GM19351 (cell line): Measurements from ENCODE around the gene FBXW11.

Experiments
- ATAC-seq: cut with Tn5 transposase; IDR thresholded peaks from one replicate; pipeline ENCODE4 v1.9.1; 2021; ENCODE audit warnings: mild to moderate bottlenecking, moderate library complexity; ENCODE audit not compliant: unreplicated experiment

Gene FBXW11

DNA sequence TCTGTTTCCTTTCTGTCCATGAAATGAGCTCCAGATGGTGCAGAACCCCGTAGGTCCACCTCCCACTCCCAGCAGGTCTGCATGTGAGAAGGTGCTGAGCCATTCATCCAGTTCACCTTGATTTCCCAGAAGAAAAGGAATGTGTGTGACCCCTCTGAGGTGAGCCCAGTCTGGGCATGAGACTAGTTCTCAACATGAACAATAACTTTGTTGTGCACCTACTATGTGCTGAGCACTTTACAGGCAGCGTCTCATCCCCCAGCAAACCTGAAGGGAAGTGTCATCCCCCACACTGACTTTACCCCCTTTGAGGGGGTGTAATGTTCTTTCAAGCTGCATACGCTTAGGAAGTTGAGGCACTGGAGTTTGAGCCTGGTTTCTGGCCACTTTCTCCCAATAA, 159.4 kb downstream of the FBXW11 start:
- ATAC-seq, result no peak

DNA sequence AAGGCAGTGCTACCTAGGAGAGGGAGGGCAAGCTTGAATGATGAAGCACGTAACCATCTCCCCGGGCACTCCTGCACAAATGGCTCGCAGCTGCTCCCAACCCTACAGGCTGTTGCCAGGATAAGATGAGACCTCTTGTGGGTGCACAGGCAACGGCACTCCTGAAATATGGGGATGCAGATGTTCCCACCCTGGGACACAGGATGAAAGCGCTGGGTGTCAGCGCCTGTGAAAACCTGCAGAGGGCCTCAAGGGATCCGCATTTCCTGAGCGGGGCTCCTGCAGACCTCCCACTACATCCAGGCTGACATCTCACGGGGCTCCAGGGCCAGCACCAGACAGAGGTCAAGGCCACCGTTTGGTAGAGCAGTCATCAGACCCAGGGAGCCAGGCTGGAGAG, 160.1 kb downstream of the FBXW11 start:
- no peak for ATAC-seq

DNA sequence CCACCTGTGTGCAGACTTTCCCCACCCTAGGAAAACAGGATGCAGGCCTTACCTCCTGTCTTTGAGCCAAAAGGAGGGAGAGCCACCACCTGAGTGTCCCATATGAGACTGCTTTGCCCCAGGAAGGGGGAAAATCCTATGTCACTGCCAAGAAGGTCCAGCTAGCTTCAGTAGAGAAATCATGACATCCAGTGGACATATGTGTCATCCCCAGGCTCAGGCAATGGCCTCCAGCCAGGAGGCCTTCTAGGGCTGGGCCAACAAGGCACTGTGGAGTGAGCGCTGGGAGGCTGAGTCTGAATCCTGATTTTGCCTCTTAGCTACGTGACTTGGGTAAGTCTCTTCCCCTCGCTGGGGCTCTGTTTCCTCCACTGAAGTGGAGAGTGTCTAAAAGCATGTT, 160.6 kb downstream of the FBXW11 start:
- no peak for ATAC-seq

GRCh38 chr5:171845040-171845630, 161.3 kb downstream of the FBXW11 start:
- ATAC-seq, result no peak

DNA sequence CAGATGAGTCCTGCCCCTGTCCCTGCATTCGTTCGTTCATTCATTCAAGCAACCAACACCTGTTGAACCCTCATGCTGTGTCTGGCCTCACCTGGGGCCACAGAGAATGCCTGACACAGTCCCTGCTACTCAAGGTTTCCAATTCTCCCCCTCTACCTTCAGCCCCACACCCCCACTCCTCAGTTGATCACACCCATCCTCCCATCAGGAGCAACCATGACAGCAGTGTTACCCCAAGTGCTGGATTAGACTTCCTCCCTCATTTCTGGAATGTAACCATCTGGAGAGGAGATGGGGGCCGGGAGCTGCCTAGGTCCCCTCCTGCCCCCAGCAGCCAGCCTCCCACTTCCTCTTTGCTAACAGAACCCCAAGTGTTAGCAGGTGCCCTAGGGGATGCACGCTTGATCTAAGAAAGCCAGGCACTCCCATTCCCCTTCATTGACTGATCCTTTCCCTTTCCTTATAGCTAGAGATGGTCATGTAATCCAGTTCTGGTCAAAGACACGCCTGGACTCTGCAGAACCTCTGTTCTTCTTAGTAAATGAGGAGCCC, 163.6 kb downstream of the FBXW11 start:
- ATAC-seq, result no peak

- ATAC-seq, result no peak
Measured at GRCh38 chr5:171841984-171842776, 164.3 kb downstream of the FBXW11 start.

- ATAC-seq, result no peak
Measured at GRCh38 chr5:171840711-171841522, 165.5 kb downstream of the FBXW11 start.

DNA sequence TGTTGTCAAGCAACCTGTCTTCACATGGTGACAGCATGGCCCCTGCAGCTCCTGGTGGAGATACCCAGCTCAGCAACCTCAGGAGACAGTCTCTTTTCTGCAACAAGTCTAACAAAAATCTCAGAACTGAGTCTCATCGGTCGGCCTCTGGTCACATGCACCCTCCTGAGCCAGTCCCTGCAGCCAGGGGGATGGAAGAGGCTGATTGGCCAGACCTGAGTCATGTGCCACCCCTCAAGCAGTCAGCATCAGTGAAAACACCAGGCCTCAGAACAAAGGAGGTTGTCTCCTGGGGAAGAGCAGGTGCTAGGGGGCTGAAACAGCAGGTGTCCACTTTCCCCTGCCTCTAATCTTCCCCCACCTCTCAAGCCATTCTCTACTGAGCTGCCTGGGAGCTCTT, 166.4 kb downstream of the FBXW11 start:
- no peak for ATAC-seq

DNA sequence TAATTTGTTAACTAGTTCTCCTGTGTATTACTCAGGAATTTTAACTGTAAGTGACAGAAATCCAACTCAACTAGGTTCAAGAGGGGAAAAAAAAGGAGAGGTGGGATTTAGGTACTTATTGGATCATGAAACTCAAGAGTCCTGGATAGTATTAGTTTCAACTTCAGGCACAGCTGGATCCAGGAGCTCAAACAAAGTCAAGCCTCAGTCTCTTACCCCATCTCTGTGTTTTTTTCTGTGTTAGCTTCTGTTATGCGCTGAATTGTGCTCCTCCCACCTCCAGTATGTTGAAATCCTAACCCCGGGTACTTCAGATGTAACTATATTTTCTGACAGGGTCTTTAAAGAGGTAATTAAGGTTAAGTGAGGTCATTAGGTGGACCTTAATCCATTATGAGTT, 167.3 kb downstream of the FBXW11 start:
- no peak for ATAC-seq

DNA sequence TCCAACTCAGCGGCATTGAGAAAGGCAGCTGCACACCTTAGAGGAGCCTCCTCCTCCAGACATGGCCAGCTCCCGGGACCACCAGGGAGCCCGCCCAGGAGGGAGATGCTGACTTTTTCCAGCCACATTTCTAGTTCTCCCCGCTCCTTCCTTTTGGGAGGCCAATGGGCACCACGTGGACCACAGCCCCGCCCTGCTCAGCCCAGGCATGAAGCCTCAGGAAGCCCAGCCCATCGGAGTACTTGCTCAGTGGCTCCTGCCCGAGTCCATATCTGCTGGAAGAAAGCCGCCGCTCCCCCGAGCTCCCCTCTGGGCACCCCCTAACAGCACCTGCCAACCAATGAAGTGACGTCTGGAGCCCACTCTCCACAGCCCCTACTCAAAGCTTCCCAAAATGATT, 168.4 kb downstream of the FBXW11 start:
- ATAC-seq, result no peak

- ATAC-seq, result no peak
Measured at GRCh38 chr5:171837522-171837921, 168.9 kb downstream of the FBXW11 start.

DNA sequence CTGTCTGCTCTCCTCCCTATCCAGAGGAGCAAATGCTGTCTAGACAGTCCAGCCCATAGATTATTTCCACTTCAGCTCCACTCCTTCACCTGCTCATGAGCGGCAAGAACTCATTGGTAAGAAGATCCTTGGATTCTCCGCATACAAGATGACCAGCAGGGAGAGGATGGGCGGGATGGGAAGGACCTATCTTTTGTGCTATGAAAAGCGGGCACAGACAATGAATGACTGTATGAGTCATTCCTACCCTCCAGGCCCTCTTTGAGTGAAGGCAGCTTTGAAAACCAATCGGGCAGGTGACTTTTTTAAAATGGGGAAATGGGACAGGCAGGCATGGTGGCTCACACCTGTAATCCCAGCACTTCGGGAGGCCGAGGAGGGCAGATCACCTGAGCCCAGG, 171.4 kb downstream of the FBXW11 start:
- no peak for ATAC-seq

DNA sequence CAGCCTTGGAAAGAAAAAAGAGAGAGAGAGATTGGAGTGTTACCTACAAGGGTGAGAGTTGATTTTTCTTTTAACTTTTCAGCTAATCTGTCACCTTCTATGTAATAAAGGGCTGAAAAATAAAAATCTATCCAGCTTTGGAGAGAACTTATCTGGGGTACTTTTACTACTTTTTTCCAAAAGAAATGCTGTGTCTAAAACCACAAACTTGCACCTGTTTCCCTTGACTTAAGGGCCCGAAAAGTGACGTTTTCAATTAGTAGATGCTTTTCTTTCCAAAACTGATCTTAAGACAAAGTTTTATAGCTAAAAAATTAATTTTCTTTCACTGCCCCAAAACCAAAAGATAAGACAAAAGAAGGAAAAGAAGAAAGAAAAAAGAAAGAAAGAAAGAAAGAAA, 172.0 kb downstream of the FBXW11 start:
- no peak for ATAC-seq

DNA sequence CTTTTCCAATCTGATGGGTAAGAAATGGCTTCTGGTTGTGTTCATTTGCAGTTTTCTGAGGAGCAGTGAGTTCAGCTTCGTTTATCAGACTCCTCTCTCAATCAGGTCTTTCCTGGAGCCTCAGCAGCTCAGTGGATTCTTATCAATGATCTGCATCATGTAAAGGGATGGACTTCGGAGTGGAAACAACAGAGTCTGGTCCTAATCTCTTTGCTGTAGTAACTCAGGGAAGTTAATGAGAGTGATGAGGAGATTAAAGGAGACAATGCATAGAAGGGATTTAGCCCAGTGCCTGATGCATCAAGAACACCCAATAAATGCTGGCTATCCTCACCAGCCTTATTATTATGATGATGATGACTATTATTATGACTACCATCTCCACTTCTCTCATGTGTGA, 173.7 kb downstream of the FBXW11 start:
- ATAC-seq, result no peak

- no peak for ATAC-seq
Measured at GRCh38 chr5:171830686-171831085, 175.8 kb downstream of the FBXW11 start.

- ATAC-seq, result no peak
Measured at GRCh38 chr5:171827162-171827561, 179.3 kb downstream of the FBXW11 start.

DNA sequence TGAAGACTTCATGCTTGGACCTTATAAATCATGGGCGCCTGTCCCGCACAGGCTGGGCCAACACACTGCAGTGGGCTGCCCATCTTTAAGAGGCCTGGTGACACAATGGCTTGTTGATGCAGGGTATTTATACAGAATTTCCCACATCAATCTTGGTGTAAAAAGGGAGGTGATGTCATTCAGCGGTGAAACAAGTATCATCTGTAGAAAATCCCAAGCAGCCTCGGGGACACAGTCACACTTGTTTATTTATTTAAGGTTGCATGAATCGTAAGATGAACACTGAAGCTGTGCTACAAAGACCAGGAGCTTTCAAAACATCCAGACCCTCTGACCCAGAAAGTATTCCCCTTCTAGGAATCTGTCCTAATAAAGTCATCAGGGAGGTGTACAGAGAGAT, 180.3 kb downstream of the FBXW11 start:
- ATAC-seq, result no peak

DNA sequence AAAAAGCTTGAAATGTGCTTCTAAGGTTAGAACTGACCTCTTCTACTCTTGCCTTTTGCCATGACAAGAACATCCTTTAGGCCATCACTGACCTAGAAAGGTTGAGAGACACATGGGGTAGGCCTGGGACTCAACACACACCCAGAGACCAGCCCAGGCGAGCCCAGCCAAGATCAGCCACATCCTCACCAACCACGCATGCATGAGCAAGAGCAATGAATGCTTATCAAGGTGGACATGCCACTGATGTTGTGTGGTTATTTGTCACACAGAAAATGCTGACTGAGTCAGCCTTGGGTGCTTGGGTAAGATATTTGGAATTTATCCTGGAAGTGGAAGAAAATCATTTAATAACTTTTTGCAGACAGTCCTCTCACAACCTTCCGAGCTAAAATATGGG, 181.4 kb downstream of the FBXW11 start:
- ATAC-seq, result no peak

DNA sequence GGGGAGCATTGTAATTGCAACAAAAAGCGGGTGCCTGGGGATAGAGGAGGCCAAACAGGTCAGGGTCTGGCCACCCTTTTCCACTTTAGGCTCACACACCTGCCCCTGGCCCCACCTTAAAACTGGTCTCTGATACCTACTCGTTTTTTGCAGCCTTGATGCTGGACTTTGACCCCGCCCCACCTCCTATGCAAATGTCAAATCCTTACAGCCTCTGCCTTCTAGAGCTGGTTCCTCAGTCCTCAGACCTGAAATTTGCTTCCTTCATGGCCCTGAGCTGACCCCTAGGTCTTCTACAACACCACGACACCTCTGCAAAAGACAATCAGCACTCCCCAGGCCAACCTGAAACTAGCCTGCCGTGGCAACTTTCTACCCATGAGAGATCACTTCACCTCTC, 183.2 kb downstream of the FBXW11 start:
- no peak for ATAC-seq

DNA sequence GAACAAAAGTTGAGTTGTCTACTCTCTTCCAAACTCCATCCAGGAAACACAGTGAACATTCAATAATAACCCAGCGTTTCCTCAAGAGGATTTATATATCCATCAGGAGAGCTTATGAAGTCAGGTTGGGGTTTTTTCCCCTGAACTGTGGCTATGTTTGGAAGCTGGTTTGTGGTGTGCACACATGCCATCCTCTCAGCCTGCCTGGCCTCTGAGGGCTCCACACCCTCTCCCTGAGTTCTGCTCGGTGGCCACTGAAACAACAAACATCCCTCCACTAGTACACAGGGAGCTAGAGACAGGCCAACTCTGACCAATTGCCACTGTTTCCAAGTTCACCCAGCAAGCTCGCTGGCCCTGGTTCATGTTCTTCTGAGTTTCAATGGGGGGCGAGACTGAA, 185.2 kb downstream of the FBXW11 start:
- no peak for ATAC-seq

DNA sequence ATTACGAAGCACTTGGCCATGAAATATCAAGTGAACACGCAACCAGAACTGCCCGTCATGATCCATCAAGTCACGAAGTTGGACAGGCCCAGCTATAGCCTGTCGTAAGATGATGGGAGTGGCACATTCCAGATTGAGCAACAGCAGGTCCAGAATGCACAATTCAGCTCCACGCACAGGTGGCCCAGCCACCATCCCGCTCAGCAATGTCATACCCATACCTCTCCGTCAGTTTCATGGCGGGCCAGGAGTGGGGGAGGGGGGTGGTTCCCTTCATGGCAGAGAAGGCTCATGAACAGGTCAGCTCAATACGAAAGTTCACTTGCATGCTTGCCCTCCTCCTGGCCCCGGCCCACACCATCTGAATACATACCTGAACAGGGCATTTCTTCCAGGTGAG, 185.9 kb downstream of the FBXW11 start:
- no peak for ATAC-seq

GRCh38 chr5:171816666-171817065, 189.8 kb downstream of the FBXW11 start:
- no peak for ATAC-seq
